Choroid plexus epithelial cell (primary cell): ENCODE data around the gene PTPDC1.

Experiments
- DNase-seq: peaks from one replicate; pipeline ENCODE4 v3.0.0-alpha.2; 2010; ENCODE audit warnings: low read depth
- H3K4me3 ChIP-seq: 2 replicates; pipeline ENCODE4 v1.5.1; 2011; ENCODE audit warnings: low read depth, mild to moderate bottlenecking, control low read depth, low read length, moderate library complexity
- CTCF ChIP-seq: conservative IDR thresholded peaks from 2 replicates; pipeline ENCODE4 v1.5.1; 2011; ENCODE audit warnings: low read depth, mild to moderate bottlenecking, control low read depth, inconsistent platforms, low read length, moderate library complexity

The PTPDC1 gene

GRCh38 chr9:94142353-94142752, 58.1 kb downstream of the PTPDC1 start:
- TF ChIP-seq CTCF: no peak
- no peak for DNase-seq
- no peak overlapping the region for H3K4me3 ChIP-seq

GRCh38 chr9:94144394-94144793, 60.1 kb downstream of the PTPDC1 start:
- peak; percentile 53 for DNase-seq
- no peak for TF ChIP-seq CTCF
- no peak overlapping the region for H3K4me3 ChIP-seq

GRCh38 chr9:94145640-94146039, 61.4 kb downstream of the PTPDC1 start:
- DNase-seq: no peak
- no peak for TF ChIP-seq CTCF
- H3K4me3 ChIP-seq: no peak overlapping the region

- TF ChIP-seq CTCF: no peak
- H3K4me3 ChIP-seq: no peak overlapping the region
- no peak for DNase-seq
These were observed 63.5 kb downstream of the PTPDC1 start for GRCh38 chr9:94147776-94148175.

- no peak for DNase-seq
- no peak for TF ChIP-seq CTCF
- H3K4me3 ChIP-seq: no peak overlapping the region
These were observed 64.2 kb downstream of the PTPDC1 start for GRCh38 chr9:94148419-94148818.

- no peak overlapping the region for H3K4me3 ChIP-seq
- TF ChIP-seq CTCF: no peak
- no peak for DNase-seq
These were observed 65.4 kb downstream of the PTPDC1 start for GRCh38 chr9:94149696-94150095.

GRCh38 chr9:94150279-94150828, 66.1 kb downstream of the PTPDC1 start:
- no peak for TF ChIP-seq CTCF
- DNase-seq: no peak
- no peak overlapping the region for H3K4me3 ChIP-seq
